Stomach (tissue), 9 donors: ENCODE measurements around the gene GGA1. TPM values are rescaled to one million over a fixed set of nuclear protein-coding genes. Genes with fewer than 3 reads are reported as not detected.
"Not testable (repeated sequence)": the region's sequence is repeated elsewhere in the genome, so short reads cannot be mapped to it uniquely, and the experiment has no call there.

Experiments
- DNase-seq, 2 donors: peaks; one replicate each; pipeline versions ENCODE4 v3.0.0 to v3.0.0-alpha.2; 2013 to 2019
- H3K27ac ChIP-seq, 5 donors: fragments of 200-600 bp in 4 of 5; sonication (generic) in 4 of 5; one replicate each; pipeline ENCODE4 v1.5.1; 2013 to 2019; ENCODE audit warnings: mild to moderate bottlenecking in 1 of 5, moderate library complexity in 1 of 5
- H3K27me3 ChIP-seq, 3 donors: fragments of 200-600 bp; sonication (generic); one replicate each; pipeline ENCODE4 v1.5.1; 2017 to 2019; ENCODE audit warnings: mixed run types in 1 of 3
- H3K36me3 ChIP-seq, 4 donors: fragments of 200-600 bp; sonication (generic); 1 replicate in 3 of 4; 2 replicates in 1 of 4; pipeline ENCODE4 v1.5.1; 2016 to 2019
- H3K4me1 ChIP-seq, 4 donors: fragments of 200-600 bp; sonication (generic); one replicate each; pipeline ENCODE4 v1.5.1; 2016 to 2019
- H3K4me3 ChIP-seq, 4 donors: fragments of 200-600 bp; sonication (generic) in 3 of 4; one replicate each; pipeline ENCODE4 v1.5.1; 2016 to 2019; ENCODE audit warnings: mild to moderate bottlenecking in 1 of 4
- H3K9me3 ChIP-seq, 4 donors: fragments of 200-600 bp; sonication (generic); one replicate each; pipeline ENCODE4 v1.5.1; 2016 to 2019
- CTCF ChIP-seq, 7 experiments: fragments of 450-650 bp in 4 of 7; fragments of 200-600 bp in 3 of 7; sonication (generic) in 3 of 7; IDR thresholded peaks; one replicate each; pipeline ENCODE4 v1.5.1; 2016 to 2019; ENCODE audit warnings: antibody characterized with exemption in 7 of 7, control low read depth in 2 of 7, mild to moderate bottlenecking in 1 of 7
- EP300 ChIP-seq: sonication (generic); formaldehyde crosslinking; IDR thresholded peaks from one replicate; pipeline ENCODE4 v1.6.1; 2017; ENCODE audit warnings: antibody characterized with exemption
- POLR2A ChIP-seq, 4 donors: fragments of 450-650 bp; IDR thresholded peaks; one replicate each; pipeline ENCODE4 v1.6.1; 2016; ENCODE audit warnings: antibody characterized with exemption in 4 of 4, control low read depth in 2 of 4, mild to moderate bottlenecking in 1 of 4, moderate library complexity in 1 of 4
- POLR2AphosphoS5 ChIP-seq, 3 donors: sonication (generic); formaldehyde crosslinking; IDR thresholded peaks; one replicate each; pipeline ENCODE4 v1.6.1; 2016; ENCODE audit warnings: antibody characterized with exemption in 3 of 3
- WGBS, 5 donors: extraction: QIAGEN DNeasy Blood & Tissue Kit in 3 of 5; methylation state at CpG; one replicate each; pipeline versions ENCODE4 v1.1.5 to v1.1.7; 2013 to 2018; 5-methylcytosine and 5-hydroxymethylcytosine counted together
- intact Hi-C: fragments of 100-400 bp; cut with DNase I; formaldehyde crosslinking; loops from one replicate; pipeline ENCODE4 v1.15.1; 2023; ENCODE audit warnings: low total_unique reads
- polyA plus RNA-seq, 3 donors: library from polyadenylated mRNA; stranded (reverse); fragments of 200-250 nt; gene quantifications; one replicate each; pipeline ENCODE4 v1.2.3, GENCODE V29; 2013
- total RNA-seq, 5 donors: library from RNA; depleted of rRNA; stranded (reverse); fragments of >200 nt; gene quantifications; one replicate each; pipeline versions ENCODE4 v1.1.0 to v1.2.3, GENCODE V29; 2014 to 2016
- donor health status: healthy with polysubstance abuse.
- donor health status: Bipolar disorder and iron deficiency.
- donor health status: healthy.

Gene GGA1
- total and polyA plus RNA-seq, 8 donors: 30.3 to 87.9 (median 45.9) TPM

GRCh38 chr22:37609240-37610152 lies 862 bp downstream of the GGA1 start:
- 5 to 10% (median 8%) methylated on average over 15 to 26 of the region's 26 CpGs for WGBS, 5 donors

DNA sequence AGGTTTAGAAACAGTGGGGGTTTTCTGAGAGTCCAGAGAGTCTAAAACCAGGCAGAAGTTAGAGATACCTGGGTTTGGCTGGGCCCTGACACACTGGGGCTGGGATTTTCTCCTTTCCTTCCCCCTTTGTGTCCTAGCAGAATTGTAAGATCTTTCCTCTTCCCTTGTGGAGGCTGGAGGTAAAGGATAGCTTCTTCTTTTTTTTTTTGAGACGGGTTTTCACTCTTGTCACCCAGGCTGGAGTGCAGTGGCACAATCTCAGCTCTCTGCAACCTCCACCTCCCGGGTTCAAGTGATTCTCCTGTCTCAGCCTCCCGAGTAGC lies 1.5 kb downstream of the GGA1 start:
- H3K9me3 ChIP-seq, DNase-seq, H3K27me3 ChIP-seq, intact Hi-C loops: not testable (repeated sequence)
- Histone ChIP-seq H3K36me3 (peaks cover 0 to 14% (median 14%) of the 10 kb centered on the region in 4 donors), H3K4me3 (peak overlapping the region; percentile 83 to 94 (median 92)), H3K27ac (peak overlapping the region in 4 of 5 donors; percentile 95 to 96 (median 96)), H3K4me1 (peaks cover 33 to 74% (median 60%) of the 10 kb centered on the region in 4 donors)
- 69 to 88% (median 75%) methylated on average over 3 of the region's 3 CpGs for WGBS, 5 donors

More at GRCh38 chr22:37609240-37610152, 862 bp downstream of the GGA1 start:
- intact Hi-C loops: no loop called here
- peak overlapping the region; percentile 83 to 94 (median 92) for H3K4me3 ChIP-seq
- no peaks in the 10 kb centered on the region for H3K9me3 ChIP-seq
- DNase-seq: no peak
- peaks cover 33 to 77% (median 60%) of the 10 kb centered on the region in 4 donors for H3K4me1 ChIP-seq
- H3K27ac ChIP-seq: peak overlapping the region; percentile 92 to 96 (median 95)
- peaks cover 0 to 6% (median 0%) of the 10 kb centered on the region in 3 donors for H3K27me3 ChIP-seq
- TF ChIP-seq POLR2AphosphoS5 (IDR thresholded peaks at IDR 0.05) (no peak), CTCF (IDR thresholded peaks at IDR 0.05) (no peak), POLR2A (IDR thresholded peaks at IDR 0.05) (no peak), EP300 (no peak)
- H3K36me3 ChIP-seq: peaks cover 0 to 8% (median 8%) of the 10 kb centered on the region in 4 donors

DNA sequence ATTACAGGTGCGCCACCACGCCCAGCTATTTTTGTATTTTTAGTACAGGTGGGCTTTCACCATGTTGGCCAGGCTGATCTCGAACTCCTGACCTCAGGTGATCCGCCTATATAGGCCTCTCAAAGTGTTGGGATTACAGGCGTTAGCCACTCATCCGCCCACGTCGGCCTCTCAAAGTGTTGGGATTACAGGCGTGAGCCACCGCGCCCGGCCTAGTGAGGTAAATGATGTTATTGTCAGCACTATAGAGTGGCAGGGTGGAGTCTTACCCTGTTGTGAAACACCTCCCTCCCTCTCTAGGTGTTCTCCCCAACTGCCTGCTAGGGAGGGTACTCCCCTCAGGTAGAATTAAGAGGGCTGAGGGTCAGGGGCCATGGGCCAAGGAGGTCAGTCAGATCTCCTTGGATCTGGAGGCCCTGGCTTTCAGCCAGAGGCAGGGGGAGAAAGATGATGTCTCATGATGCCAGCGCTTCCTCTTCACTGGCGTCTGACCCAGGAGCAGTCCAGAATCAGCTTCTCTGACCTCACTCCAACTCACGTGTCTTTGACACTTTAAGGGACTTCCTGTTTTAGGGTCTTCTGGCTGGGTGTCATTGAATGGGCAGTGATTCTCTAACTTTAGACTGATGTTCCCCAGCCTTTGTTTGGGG lies 2.0 kb downstream of the GGA1 start:
- Histone ChIP-seq H3K9me3 (no peaks in the 10 kb centered on the region), H3K4me1 (peaks cover 33 to 72% (median 59%) of the 10 kb centered on the region in 4 donors), H3K27me3 (peaks cover 0 to under 1% (median 0%) of the 10 kb centered on the region in 3 donors), H3K27ac (peak overlapping the region in 4 of 5 donors; percentile 95 to 96 (median 96)), H3K36me3 (peaks cover 0 to 19% (median 19%) of the 10 kb centered on the region in 4 donors), H3K4me3 (peak overlapping the region in 1 of 4 donors; percentile 93)
- DNase-seq: no peak
- intact Hi-C loops: no loop called here
- 66 to 82% (median 77%) methylated on average over 13 to 15 of the region's 15 CpGs for WGBS, 5 donors
- TF ChIP-seq CTCF (IDR thresholded peaks at IDR 0.05) (no peak), POLR2A (IDR thresholded peaks at IDR 0.05) (no peak), POLR2AphosphoS5 (IDR thresholded peaks at IDR 0.05) (no peak), EP300 (no peak)

- no peak for TF ChIP-seq EP300
- no peak for TF ChIP-seq CTCF (IDR thresholded peaks at IDR 0.05)
- TF ChIP-seq POLR2A (IDR thresholded peaks at IDR 0.05): no peak
- TF ChIP-seq POLR2AphosphoS5 (IDR thresholded peaks at IDR 0.05): no peak
- H3K9me3 ChIP-seq: no peaks in the 10 kb centered on the region
- H3K27me3 ChIP-seq: no peaks in the 10 kb centered on the region
- intact Hi-C loops: no loop called here
- peak overlapping the region in 2 of 5 donors; percentile 95 to 96 for H3K27ac ChIP-seq
- DNase-seq: no peak
- H3K4me3 ChIP-seq: no peak overlapping the region
- H3K36me3 ChIP-seq: peaks cover 5 to 25% (median 25%) of the 10 kb centered on the region in 4 donors
- peaks cover 33 to 71% (median 57%) of the 10 kb centered on the region in 4 donors for H3K4me1 ChIP-seq
- 70 to 82% (median 74%) methylated on average over 6 of the region's 6 CpGs for WGBS, 5 donors
Observed at GRCh38 chr22:37611207-37611606, 2.6 kb downstream of the GGA1 start.
